GM19467 (cell line): ENCODE results near the gene ANKRD42.

Experiments
- ATAC-seq: cut with Tn5 transposase; IDR thresholded peaks from one replicate; pipeline ENCODE4 v1.9.1; 2021; ENCODE audit warnings: mild to moderate bottlenecking, moderate library complexity; ENCODE audit not compliant: unreplicated experiment

Gene ANKRD42

GRCh38 chr11:83285151-83285770, 91.7 kb downstream of the ANKRD42 start:
- ATAC-seq = peak; percentile 30

- peak; percentile 88 for ATAC-seq
Measured at GRCh38 chr11:83285771-83286528, 92.4 kb downstream of the ANKRD42 start, which contains the start of gene CCDC90B. TSS of gene CCDC90B (minus strand) at chr11:83286367. CDS start at chr11:83285972, 395 bp downstream.

- ATAC-seq = no peak
Measured at GRCh38 chr11:83287631-83288030, 94.1 kb downstream of the ANKRD42 start.

- peak; percentile 56 for ATAC-seq
Measured at GRCh38 chr11:83292709-83293456, 99.4 kb downstream of the ANKRD42 start.

GRCh38 chr11:83293457-83293774, 99.9 kb downstream of the ANKRD42 start:
- no peak for ATAC-seq

GRCh38 chr11:83294208-83294607, 100.7 kb downstream of the ANKRD42 start:
- no peak for ATAC-seq
